ENCODE measurements around the gene SPSB3. TPM values are rescaled to one million over a fixed set of nuclear protein-coding genes. Genes with fewer than 3 reads are reported as not detected.

SPSB3 gene
- total and polyA plus RNA-seq, 9 of the 15 experiments (the other 6 are each of a cell fraction or from before 2014, with no cell fraction given) = 0.39 to 37.4 (median 7.1) TPM

DNA sequence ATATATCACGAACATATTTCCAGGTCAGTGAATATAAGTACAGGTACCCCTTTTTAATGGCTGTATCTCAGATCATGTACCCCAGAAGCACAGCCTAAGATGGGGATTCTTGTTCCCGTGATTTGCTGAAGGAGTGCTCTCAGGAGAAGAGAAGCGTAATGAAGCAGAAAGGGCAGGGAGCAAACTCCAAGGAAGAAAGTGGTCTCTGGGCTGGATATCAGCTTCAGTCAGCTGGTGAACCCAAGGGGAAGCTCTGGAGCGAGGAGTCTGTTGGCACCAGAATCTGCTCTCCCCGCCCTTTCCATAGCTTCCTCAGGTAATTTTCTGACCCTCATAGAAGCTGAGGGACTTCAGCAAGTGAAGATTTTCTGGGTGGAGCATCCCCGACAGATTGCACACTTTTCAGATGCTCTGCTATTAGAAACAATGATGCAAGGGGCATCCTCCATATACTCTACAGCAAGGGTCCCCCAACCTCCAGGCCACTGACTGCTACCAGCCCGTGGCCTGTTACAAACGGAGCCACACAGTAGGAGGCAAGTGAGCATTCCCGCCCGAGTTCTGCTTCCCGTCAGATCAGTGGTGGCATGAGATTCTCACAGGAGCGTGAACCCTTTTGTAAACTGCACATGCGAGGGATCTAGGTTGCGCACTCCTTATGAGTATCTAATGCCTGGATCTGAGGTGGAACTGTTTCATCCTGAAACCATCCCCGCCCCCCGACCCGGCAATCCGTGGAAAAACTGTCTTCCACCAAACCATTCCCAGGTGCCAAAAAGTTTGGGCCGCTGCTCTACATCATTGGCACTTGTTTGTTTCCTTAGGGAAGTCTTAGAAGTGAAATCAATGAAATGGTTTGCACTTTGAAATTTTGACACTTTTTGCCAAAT lies 49.1 kb upstream of the SPSB3 start:
- no peak overlapping the region for H2AFZ ChIP-seq (ENCODE audit: low read depth, low read length)
- intact Hi-C loops (cut with micrococcal nuclease) = no loop called here
- no peak for ATAC-seq
- DNase-seq (ENCODE audit: extremely low read depth in 1 of 4, low spot score in 3 of 4) = no peak
- 90% methylated on average over 19 of the region's 19 CpGs for WGBS (ENCODE audit: insufficient coverage, low coverage, missing lambda C conversion rate)
- in situ Hi-C loops (cut with MboI) = no loop called here
- H3K27ac ChIP-seq (ENCODE audit: extremely low read depth, low read depth, low read length) = no peak overlapping the region
- H4K20me1 ChIP-seq (replicated peaks; ENCODE audit: control insufficient read depth, insufficient read depth, low read length) = peaks cover 9% of the 10 kb centered on the region
- no peaks in the 10 kb centered on the region for H3K9me3 ChIP-seq (replicated peaks; ENCODE audit: control insufficient read depth, insufficient read depth, low read depth, low read length)
- H3K36me3 ChIP-seq (ENCODE audit: control insufficient read depth, insufficient read depth, low read length) = peaks cover 16% of the 10 kb centered on the region; the same call in 2 of the 3 replicates
- no TSS peak for BruUV-seq (replicated peaks)
- no peaks in the 10 kb centered on the region for H3K9me1 ChIP-seq (ENCODE audit: control insufficient read depth, insufficient read depth, low read length)
- no peak for TF ChIP-seq ZNF780A (CRISPR knock-in tag; IDR thresholded peaks at IDR 0.05)
- no peak for TF ChIP-seq ZEB2 (IDR thresholded peaks at IDR 0.05)
- TF ChIP-seq, protein P1, sequence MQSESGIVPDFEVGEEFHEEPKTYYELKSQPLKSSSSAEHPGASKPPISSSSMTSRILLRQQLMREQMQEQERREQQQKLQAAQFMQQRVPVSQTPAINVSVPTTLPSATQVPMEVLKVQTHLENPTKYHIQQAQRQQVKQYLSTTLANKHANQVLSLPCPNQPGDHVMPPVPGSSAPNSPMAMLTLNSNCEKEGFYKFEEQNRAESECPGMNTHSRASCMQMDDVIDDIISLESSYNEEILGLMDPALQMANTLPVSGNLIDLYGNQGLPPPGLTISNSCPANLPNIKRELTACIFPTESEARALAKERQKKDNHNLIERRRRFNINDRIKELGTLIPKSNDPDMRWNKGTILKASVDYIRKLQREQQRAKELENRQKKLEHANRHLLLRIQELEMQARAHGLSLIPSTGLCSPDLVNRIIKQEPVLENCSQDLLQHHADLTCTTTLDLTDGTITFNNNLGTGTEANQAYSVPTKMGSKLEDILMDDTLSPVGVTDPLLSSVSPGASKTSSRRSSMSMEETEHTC (IDR thresholded peaks at IDR 0.05) = no peak
- TF ChIP-seq, protein P2, sequence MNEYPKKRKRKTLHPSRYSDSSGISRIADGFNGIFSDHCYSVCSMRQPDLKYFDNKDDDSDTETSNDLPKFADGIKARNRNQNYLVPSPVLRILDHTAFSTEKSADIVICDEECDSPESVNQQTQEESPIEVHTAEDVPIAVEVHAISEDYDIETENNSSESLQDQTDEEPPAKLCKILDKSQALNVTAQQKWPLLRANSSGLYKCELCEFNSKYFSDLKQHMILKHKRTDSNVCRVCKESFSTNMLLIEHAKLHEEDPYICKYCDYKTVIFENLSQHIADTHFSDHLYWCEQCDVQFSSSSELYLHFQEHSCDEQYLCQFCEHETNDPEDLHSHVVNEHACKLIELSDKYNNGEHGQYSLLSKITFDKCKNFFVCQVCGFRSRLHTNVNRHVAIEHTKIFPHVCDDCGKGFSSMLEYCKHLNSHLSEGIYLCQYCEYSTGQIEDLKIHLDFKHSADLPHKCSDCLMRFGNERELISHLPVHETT (CRISPR knock-in tag; conservative IDR thresholded peaks at IDR 0.05 in 1 of 2, IDR thresholded peaks at IDR 0.05 in 1 of 2) = no peak
- no peak for TF ChIP-seq RBM14 (IDR thresholded peaks at IDR 0.05; ENCODE audit: borderline replicate concordance, insufficient read depth, low read depth, low read length)
- TF ChIP-seq, protein P3, sequence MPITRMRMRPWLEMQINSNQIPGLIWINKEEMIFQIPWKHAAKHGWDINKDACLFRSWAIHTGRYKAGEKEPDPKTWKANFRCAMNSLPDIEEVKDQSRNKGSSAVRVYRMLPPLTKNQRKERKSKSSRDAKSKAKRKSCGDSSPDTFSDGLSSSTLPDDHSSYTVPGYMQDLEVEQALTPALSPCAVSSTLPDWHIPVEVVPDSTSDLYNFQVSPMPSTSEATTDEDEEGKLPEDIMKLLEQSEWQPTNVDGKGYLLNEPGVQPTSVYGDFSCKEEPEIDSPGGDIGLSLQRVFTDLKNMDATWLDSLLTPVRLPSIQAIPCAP (CRISPR knock-in tag; IDR thresholded peaks at IDR 0.05; ENCODE audit: borderline replicate concordance) = no peak
- no peak for TF ChIP-seq KLF10 (CRISPR knock-in tag; IDR thresholded peaks at IDR 0.05)
- TF ChIP-seq TGIF2 (CRISPR knock-in tag; IDR thresholded peaks at IDR 0.05) = no peak
- TF ChIP-seq POLR3G (IDR thresholded peaks at IDR 0.05; ENCODE audit: extremely low read depth, insufficient read length, insufficient replicate concordance) = no peak
- no peak for TF ChIP-seq TFAM (CRISPR knock-in tag; conservative IDR thresholded peaks at IDR 0.05)
- POLR2A ChIA-PET = no interaction called here
- H3K79me2 ChIP-seq (ENCODE audit: control insufficient read depth, insufficient read depth, low read length) = peaks cover 17% of the 10 kb centered on the region
- H3K27me3 ChIP-seq (ENCODE audit: control insufficient read depth in 2 of 2, insufficient read depth in 2 of 2, low read length in 2 of 2) = no peaks in the 10 kb centered on the region
- H3K4me1 ChIP-seq (replicated peaks in 1 of 2; ENCODE audit: control insufficient read depth in 2 of 2, insufficient read depth in 2 of 2, low read length in 2 of 2) = peaks cover 29 to 33% of the 10 kb centered on the region in 2 experiments
- FAIRE-seq = no peak
- no peak overlapping the region for H3K4me3 ChIP-seq
- CTCF ChIA-PET (ENCODE audit: low intra/inter-chr PET ratio) = no interaction called here
- no peak overlapping the region for H3K9ac ChIP-seq (ENCODE audit: insufficient read depth in 1 of 2, low read depth in 2 of 2, low read length in 2 of 2)
- H3K4me2 ChIP-seq (ENCODE audit: insufficient read depth, low read length) = no peak overlapping the region

All from K562 (cell line).